NCI-H510A (cell line): Measurements from ENCODE around the gene NEK4.
"Not testable (repeated sequence)": the region's sequence is repeated elsewhere in the genome, so short reads cannot be mapped to it uniquely, and the experiment has no call there.

Source experiments
- DNase-seq: peaks from one replicate; lab custom pipeline; 2025; lab: John Stamatoyannopoulos, UW

NEK4 gene

GRCh38 chr3:52696830-52697631 lies 73.7 kb downstream of the NEK4 start:
- DNase-seq = no peak

GRCh38 chr3:52695798-52696671 lies 74.7 kb downstream of the NEK4 start:
- DNase-seq = no peak

GRCh38 chr3:52694528-52695189 lies 76.1 kb downstream of the NEK4 start:
- no peak for DNase-seq

GRCh38 chr3:52693071-52693470 lies 77.7 kb downstream of the NEK4 start:
- DNase-seq = no peak

GRCh38 chr3:52690560-52690959 lies 80.2 kb downstream of the NEK4 start:
- no peak for DNase-seq

- DNase-seq = no peak
These were observed 81.6 kb downstream of the NEK4 start for GRCh38 chr3:52689151-52689550.

GRCh38 chr3:52688266-52688665 lies 82.5 kb downstream of the NEK4 start:
- DNase-seq = no peak

GRCh38 chr3:52685709-52686691 lies 84.7 kb downstream of the NEK4 start, which contains the start of the genes GNL3 and PBRM1:
TSS of gene GNL3 (plus strand) at chr3:52686032. CDS start at chr3:52686093, 61 bp downstream.
TSS of gene PBRM1 (minus strand) at chr3:52685913.
- peak; percentile 86 for DNase-seq

- DNase-seq = peak; percentile 70
These were observed 85.4 kb downstream of the NEK4 start for GRCh38 chr3:52685285-52685708.

- DNase-seq = no peak
These were observed 86.6 kb downstream of the NEK4 start for GRCh38 chr3:52684184-52684583.

GRCh38 chr3:52683611-52684010 lies 87.1 kb downstream of the NEK4 start:
- no peak for DNase-seq

- DNase-seq = no peak
These were observed 88.7 kb downstream of the NEK4 start for GRCh38 chr3:52682016-52682415.

- no peak for DNase-seq
These were observed 89.1 kb downstream of the NEK4 start for GRCh38 chr3:52681596-52681995.

- no peak for DNase-seq
These were observed 90.9 kb downstream of the NEK4 start for GRCh38 chr3:52679811-52680210.

- no peak for DNase-seq
These were observed 91.6 kb downstream of the NEK4 start for GRCh38 chr3:52679199-52679538.

- no peak for DNase-seq
These were observed 92.2 kb downstream of the NEK4 start for GRCh38 chr3:52678265-52679198.

GRCh38 chr3:52676201-52676600 lies 94.5 kb downstream of the NEK4 start:
- not testable (repeated sequence) for DNase-seq

- DNase-seq = no peak
These were observed 99.1 kb downstream of the NEK4 start for GRCh38 chr3:52671676-52672075.

- no peak for DNase-seq
These were observed 99.9 kb downstream of the NEK4 start for GRCh38 chr3:52670621-52671521.
